GM19467 (cell line): ENCODE data around the gene APOL1.
"Not testable (repeated sequence)": the region's sequence is repeated elsewhere in the genome, so short reads cannot be mapped to it uniquely, and the experiment has no call there.

ENCODE experiments used
- ATAC-seq: cut with Tn5 transposase; IDR thresholded peaks from one replicate; pipeline ENCODE4 v1.9.1; 2021; ENCODE audit warnings: mild to moderate bottlenecking, moderate library complexity; ENCODE audit not compliant: unreplicated experiment

The APOL1 gene

DNA sequence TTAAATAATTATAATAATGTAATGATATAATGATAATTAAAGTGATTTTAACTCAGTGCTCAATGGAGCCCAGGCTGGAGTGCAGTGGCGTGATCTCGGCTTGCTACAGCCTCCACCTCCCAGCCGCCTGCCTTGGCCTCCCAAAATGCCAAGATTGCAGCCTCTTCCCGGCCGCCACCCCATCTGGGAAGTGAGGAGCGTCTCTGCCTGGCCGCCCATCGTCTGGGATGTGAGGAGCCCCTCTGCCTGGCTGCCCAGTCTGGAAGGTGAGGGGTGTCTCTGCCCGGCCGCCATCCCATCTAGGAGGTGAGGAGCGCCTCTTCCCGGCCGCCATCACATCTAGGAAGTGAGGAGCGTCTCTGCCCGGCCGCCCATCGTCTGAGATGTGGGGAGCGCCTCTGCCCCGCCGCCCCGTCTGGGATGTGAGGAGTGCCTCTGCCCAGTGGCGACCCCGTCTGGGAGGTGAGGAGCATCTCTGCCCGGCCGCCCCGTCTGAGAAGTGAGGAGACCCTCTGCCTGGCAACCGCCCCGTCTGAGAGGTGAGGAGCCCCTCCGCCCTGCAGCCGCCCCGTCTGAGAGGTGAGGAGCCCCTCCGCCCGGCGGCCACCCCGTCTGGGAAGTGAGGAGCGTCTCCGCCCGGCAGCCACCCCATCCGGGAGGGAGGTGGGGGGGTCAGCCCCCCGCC lies 37.6 kb downstream of the APOL1 start:
- ATAC-seq, result not testable (repeated sequence)

DNA sequence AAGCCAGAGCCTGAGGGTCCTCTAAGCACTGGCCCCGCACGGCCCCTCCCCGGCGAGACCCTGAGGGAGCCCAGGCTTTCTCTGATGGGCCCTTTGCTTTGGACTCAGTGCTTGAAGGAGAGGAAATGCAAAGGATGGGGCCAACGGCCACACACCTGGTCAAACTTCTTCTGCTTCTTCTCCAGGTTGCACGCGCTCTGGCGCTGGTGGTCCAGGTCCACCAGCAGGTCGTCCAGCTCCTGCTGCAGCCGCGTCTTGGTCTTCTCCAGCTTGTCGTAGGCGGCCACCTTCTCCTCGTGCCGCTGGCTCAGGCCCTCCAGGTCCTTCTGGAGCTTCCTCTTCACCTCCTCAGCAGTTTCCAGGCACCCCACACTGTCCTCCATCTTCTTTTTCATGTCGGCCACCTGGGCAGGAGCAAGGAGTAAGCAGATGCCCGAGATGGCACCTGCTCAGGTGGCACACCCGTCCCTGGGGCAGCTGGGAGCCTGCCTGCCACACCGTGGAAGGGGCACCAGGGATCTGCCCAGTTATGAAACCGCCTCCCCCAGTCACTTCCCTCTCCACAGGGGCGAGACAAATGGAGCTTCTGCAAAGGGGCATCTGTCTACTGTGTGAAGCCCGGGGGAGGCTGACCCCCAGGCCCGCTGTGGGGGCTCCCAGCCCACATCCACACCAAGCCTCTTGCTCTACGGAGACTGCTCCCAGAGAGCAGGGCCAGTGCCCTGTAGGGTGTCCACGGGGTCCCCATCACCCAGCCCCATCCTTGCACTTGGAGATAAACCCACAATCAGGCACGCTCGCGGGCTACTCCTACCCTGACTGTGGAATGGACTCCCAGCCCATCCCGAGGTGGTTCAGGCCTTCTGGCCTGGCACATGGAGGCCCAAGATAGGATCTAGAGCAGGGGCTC lies 39.2 kb downstream of the APOL1 start:
- ATAC-seq, result no peak

DNA sequence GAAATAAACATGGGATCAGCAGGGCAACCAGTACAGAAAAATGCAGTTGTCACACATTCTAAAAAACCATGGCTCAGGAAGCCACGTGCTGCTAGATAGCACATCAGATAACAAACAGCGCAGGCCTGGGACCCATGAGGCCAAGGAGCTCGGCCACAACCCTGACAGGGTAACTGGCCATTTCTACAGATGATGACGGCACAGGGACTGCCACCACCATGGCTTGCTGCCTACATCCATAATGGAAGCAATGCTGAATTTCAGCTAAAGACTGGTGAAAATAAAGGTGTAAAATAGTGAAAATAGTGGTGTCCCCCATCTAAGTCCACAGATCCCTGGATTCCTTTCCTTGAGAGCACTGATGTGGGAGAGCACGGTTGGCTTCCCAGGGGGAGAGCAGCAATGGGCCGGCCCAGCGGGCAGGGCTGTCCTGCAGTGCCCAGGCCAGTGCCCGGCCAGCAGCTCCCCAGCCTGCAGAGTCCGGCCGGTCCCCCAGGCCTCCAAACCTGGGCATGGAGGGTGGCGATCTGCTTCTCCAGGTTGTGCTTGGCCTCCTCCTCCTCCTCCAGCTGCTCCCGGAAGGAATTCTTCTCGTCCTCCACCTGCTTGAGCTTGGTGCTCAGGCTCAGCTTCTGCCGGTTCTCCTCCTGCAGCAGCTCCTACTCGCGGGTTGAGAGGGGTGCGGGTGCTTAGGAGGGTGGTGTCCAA lies 40.0 kb downstream of the APOL1 start:
- ATAC-seq, result no peak

DNA sequence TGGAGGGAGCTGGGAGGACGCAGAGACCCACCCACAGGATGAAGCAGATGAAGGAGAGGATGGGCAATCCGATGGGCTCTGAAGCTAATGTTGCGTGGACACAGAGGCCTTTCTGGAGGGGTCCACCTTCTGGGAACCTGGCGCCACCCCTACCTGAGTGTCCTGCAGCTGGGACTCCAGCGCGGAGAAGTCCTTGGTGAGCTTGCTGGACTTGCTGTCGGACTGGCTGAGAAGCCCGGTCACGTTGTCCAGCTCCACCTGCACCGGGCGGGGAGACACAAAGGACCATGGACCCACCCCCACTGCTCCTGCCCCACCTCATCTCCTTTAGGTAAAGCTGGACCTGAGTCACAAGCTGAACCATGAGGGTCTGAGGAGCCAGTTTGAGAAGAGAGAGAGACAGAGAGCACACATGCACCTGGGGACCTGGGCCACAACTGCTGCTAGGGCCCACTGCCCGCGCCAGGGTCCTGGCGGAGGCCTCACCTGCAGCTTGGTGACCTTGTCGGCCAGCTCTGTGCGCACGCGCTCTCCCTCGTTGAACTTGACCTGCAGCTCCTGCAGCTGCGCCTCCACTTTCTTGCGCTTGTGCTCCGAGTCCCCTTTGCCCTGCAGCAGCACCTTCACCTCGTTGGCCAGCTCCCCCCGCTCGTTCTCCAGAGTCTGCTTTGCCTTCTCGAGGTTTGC lies 40.8 kb downstream of the APOL1 start:
- no peak for ATAC-seq

DNA sequence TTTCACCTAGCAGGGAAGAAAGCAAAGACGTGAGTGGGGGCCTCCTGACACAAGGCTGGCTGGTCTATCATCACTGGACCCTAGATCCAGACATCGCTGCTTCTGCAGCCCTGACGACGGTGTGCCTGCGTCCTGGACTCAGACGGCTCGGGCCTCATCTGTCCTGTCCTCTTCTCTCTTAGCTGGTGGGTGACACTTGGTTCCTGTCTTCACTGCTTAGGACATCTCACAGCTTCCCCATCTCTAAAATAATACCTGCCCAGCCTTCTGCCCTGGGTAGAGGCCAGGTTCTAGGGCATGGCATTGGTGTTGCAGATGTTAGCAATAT lies 41.3 kb downstream of the APOL1 start:
- ATAC-seq, result no peak

DNA sequence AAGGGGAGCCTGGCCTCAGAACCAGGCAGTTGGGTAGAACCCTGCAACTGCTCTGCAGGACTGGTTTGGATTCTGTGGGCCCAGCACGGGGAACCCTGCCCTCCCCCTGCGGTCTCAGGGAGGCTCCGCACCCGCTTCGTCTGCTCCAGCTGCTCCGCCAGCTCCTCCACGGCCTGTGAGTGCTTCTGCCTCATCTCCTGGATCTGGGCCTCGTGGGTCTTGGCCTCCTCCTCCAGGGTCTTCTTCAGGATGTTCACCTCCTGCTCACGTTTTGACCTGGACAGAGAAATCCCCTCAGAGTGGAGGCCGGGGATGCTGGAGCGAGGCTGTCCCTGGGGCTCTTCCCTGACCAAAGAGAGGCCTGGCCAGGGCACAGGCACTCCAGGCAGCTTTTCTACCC lies 41.9 kb downstream of the APOL1 start:
- ATAC-seq, result no peak

DNA sequence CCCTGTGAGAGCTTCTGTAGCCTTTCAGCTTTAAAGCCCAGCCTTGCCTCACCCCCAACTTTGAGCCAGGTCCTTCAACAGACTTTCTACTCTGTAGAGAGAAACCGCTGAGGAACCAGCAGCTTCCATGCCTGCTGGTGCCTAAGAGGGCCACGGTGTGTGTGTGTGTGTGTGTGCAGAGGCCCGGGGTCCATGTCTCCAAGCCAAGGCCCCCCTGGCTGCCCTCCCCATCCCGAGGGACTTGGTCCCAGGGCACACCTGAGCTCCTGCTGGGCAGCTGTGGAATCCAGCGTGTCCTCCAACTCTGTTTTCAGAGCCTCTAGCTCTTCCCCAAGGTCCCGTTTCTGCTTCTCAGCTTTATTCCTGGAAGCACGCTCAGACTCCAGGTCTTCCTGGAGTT lies 42.3 kb downstream of the APOL1 start:
- no peak for ATAC-seq

DNA sequence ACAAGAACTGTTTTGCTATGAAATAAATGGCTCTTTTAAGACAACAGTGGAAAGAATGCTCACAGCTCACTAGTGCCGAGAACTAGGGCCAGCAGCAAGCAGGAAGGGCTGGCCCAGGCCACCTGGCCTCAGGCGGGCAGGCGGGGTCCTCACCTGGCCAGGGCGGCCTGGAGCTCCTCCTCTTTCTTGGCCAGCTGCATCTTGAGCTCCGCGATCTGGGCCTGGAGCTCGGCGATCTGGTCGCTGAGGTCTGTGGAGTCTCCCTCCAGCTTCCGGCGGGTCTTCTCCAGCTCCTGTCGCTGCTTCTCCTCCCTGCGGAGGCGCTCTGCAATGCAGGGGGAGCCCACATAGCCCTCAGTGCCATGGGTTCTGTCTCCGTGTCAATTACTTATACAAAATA lies 43.8 kb downstream of the APOL1 start:
- no peak for ATAC-seq

DNA sequence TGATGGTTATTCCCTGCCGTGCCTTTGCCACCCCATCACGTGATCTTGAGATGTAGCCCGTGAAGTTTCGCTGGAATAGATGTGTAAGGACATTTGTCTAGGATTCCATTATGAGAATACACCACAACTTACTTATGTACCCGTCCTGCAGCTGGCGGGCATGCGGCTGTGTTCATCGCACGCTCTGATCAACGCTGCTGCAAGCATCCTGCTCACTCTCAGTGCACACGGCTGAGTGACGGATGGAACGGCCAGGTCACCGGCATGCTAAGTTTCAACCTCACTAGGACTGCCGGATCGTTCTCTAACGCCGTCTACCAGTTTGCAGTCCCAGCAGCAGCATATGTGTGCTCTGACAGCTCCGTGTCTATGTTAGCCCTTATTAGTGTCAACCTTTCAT lies 44.6 kb downstream of the APOL1 start:
- no peak for ATAC-seq

DNA sequence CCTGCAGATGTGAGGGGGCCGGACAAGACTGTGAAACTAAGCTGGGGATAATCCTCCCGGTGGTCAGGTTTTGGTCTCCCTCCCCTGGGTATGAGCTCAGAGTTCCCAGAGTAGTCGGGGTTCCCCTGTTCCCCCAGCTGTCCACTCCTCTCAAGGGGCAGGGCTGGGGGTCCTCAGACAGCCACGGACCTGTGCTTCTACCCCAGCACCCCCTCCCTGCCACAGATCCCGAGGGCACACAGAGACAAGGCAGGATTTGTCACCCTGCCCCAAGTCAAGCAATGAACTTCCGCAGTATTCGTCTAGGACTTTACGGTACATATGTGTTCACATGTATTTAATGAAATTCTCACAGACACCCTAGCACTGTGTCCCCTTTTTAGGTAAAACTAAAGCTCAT lies 45.2 kb downstream of the APOL1 start:
- no peak for ATAC-seq

DNA sequence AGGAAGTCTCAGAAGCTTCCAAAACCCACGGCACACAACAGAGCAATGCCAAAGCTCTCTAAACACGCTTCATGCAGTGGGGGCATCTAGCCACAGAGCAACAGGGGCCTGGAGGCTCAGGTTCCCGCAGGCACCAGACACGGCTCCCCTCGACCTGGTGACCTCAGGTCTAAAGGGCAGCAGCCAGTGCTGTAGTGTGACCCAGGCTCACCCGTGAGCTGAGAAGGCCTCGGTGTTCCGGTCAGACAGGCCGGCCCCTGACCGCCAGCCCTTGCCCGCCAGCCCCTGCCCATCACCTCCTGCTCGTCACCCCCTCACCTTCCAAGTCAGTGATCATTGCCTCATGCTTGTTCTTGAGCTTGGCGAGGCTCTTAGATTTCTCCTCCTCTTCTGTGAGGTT lies 45.7 kb downstream of the APOL1 start:
- ATAC-seq, result no peak

DNA sequence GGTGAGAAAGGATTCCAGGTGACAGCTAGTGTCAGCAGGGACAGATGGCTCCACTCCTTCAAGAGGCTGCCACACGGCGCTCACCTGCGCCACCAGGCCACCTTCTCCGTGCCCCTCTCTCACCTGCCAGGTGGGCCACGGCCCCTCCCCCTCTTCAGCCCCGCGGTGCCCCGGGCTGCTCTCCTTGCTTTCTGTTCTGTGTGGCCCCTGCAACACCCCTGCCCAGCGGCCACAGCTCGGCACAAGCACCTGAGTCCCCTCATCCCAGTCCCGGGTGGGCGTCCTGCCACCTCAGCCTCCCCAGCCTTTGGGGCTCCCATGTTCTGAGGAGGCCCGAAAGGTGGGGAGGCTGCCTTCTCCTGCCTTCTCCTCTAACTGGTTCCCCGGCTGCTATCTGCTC lies 46.4 kb downstream of the APOL1 start:
- ATAC-seq, result no peak

DNA sequence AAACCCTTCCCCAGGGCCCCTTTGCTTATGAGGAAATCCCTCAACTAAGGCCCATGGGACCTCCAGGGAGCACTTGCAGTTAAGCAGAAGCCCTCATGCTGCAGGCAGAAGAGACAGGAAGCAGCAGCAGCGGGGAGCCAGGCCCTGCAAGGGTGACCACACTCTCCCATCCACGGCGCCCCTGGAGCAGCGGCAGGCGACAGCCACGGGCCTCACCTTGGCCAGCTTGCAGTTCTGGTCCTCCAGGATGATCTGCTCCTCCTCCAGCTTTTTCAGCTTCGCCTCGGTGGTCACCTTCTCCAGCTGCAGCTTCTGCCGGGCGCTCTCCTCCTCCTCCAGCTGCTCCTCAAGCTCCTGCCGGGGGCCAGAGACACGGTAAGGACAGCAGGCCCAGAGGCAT lies 47.0 kb downstream of the APOL1 start:
- no peak for ATAC-seq

DNA sequence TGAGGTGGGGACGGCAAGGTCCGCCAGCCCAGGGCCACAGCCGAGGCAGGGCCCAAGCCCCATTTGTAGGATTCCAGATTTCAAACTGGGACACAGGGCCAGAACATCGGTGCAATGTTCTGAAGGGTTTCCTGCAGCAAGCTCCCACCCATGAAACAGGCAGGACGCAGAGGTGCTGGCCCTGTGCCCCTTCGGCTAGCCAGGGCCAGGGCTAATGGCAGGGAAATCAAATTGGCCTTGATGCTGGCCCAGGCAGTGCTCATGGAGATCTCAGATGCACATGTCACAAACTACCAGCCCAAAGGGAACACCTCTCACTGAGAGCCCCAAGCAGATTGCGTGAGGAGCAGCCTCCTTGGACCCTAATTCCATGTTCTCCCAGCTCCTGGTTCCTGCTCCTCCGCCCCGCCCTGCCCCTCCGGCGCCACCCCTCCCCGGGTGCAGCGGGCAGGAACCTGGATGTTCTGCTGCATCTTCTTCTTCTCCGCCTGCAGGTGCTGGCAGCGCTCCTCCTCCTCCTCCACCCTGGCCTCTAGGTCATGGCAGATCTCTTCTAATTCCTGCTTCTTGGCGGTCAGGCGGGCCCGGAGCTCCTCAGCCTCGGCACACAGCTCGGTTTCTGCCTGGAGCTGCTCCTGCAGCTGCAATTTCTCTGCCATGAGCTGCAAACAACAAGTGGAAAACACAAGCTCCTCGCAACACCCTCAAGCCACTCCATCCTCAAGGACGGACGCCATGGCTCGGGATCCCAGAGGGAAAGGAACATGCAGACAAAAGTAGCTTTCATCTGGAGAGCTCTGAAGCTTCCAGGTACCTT lies 47.7 kb downstream of the APOL1 start:
- ATAC-seq, result no peak

DNA sequence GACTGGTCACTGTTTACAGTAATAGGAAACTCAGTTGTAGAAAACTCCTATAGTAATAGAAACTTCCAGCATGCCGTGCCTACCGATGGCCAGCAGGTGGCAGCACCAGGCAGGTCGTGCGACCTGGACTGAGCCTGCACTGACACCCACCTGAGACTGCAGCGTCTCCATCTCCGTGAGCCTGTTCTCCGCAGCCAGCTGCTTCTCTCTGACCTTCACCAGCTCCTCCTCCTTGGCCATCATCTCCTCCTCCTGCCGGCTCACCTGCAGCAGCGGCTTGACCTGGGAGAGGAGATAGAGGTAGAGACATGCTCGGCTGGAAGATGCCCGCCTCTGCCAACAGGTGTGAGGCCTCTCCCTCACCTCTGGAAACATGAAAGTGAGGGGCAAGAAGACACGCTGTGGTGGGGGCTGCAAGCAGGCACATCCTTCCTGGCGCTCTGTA lies 48.5 kb downstream of the APOL1 start:
- ATAC-seq, result no peak

DNA sequence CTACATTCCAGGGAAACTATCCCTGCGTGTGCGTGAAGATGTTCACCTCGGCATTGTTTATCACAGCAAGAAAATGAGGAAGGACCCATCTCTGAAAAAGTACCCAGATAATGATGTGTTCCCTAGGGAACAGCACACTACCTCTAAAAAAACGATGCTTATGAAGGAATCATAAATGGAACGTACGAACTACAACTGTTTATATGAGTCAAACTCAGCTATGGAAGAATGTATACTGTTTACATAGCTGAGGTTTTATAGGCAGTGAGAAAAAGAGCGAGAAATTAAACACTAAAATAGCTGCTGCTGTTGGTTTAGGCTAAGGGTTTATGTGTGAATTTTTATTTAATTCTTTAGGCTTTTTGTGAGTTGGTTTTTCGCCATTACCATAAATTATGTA lies 48.9 kb downstream of the APOL1 start:
- no peak for ATAC-seq

DNA sequence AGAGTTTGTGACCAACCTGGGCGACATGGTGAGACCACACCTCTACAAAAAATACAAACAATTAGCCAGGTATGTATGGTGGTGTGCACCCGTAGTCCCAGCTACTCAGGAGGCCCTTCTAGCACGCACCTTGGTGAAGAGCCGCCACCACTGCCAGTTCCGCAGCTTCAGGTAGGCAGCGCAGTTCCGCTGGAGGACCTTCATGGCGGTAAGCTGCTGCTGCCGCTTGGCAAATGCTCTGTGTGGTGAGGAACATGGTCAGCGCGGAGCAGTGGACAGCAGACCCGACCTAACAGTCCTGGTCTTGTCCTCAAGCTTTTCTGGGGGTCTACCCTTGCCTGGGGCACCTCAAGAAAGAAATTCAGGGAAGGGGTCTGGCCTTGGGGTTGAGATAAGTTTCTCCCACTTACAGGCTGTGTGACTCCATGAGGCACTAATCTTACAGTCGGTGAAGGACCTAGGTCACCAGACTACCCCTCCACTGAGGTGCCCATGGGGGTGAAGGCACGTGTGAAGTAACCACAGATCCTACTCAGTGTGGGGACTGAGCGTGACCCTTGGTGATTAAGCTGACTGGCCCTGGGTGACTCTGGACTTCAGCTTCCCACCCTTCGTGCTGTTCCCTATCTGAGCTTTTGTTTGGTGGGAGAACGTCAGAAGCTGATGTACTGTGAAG lies 49.6 kb downstream of the APOL1 start:
- ATAC-seq, result no peak

DNA sequence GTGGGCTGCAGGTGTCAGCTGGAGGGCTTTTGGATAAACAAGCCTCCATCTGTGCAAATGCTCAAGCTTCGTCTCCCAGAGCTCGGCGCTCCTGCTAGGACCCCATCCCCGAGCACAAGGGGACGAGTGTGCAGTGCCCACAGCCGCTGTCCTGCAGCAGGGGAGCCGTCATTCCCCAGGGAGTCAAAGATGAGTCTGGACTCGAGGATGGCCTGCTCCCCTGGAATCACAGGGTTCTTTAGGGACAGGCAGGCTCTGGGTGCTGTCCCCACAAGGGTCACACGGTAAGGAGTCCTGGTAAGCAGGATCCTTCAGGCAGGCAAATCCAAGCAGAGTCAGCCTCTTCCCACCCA lies 50.2 kb downstream of the APOL1 start:
- ATAC-seq, result no peak

DNA sequence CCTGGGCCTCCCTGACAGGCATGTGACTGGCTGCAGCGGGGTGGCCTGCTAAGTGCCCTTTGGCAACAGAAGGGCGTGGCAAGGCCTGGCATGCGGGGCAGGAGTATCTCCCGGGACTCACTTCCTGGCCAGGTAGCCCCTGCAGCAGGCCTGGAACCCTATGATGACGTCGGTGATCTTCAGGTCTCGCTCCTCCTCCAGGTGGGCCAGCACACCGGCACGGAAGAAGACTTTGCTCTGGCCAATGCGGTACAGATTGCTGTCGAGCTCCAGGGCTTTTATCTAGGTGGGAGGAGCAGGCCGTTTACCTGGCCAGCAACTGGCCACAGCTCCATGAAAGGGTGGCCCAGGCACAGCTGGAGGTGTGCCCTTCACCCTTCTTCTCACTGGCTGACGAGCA lies 50.9 kb downstream of the APOL1 start:
- ATAC-seq, result no peak

DNA sequence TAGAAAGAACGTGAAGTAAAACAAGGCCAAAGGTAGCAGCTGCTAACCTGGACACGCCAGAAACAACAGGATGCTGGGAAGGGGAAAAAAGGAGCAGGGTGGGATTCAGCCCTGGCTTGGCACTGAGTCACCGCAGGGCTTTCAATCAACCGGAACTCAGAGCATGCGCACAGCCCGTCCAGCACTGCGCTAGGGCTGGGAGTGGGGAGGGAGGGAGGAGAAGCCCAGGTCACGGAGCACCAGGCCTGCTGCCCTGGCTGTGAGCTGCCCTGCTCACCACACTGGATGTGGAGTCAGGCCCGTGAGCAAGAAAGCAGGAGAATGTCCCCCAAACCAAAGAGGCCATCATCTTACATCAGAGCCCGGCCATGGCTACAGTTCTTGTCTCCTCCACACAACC lies 51.5 kb downstream of the APOL1 start:
- no peak for ATAC-seq
